Fibroblast of lung (primary cell): ENCODE results near the gene CEP41. TPM values are rescaled to one million over a fixed set of nuclear protein-coding genes. Genes with fewer than 3 reads are reported as not detected.
A peak's percentile ranks its signal among the peaks of the same experiment; 100 is the strongest.

ENCODE experiments used
- DNase-seq, 2 donors: peaks; one replicate each; pipeline versions ENCODE4 v3.0.0 to v3.0.0-alpha.2; 2010; ENCODE audit warnings: low read depth in 2 of 2
- H2AFZ ChIP-seq: 2 replicates; pipeline ENCODE4 v1.5.1; 2012; ENCODE audit warnings: low read length, control low read depth, inconsistent platforms
- H3K27ac ChIP-seq: 2 replicates; pipeline ENCODE4 v1.5.1; 2011; ENCODE audit warnings: low read length, control low read depth; ENCODE audit not compliant: insufficient read depth
- H3K27me3 ChIP-seq: 2 replicates; pipeline ENCODE4 v1.5.1; 2011; ENCODE audit warnings: mild to moderate bottlenecking, low read length; ENCODE audit not compliant: control insufficient read depth, insufficient read depth
- H3K36me3 ChIP-seq: 2 replicates; pipeline ENCODE4 v1.5.1; 2011; ENCODE audit warnings: low read length; ENCODE audit not compliant: control insufficient read depth, insufficient read depth
- H3K4me1 ChIP-seq: 2 replicates; pipeline ENCODE4 v1.5.1; 2011; ENCODE audit warnings: low read length; ENCODE audit not compliant: control insufficient read depth, insufficient read depth; ENCODE audit errors: extremely low read depth
- H3K4me2 ChIP-seq: 2 replicates; pipeline ENCODE4 v1.5.1; 2011; ENCODE audit warnings: low read length, control low read depth; ENCODE audit not compliant: insufficient read depth; ENCODE audit errors: extremely low read depth
- H3K4me3 ChIP-seq, 4 experiments: fragments of 200-600 bp in 1 of 4; sonication (generic) in 1 of 4; replicated peaks in 1 of 4; 2 replicates each; pipeline ENCODE4 v1.5.1; 2011 to 2016; ENCODE audit warnings: low read length in 4 of 4, low read depth in 3 of 4, mild to moderate bottlenecking in 3 of 4, control low read depth in 2 of 4, inconsistent platforms in 1 of 4, mixed read lengths in 1 of 4; ENCODE audit not compliant: insufficient read depth in 1 of 4; ENCODE audit errors: control extremely low read depth in 1 of 4
- H3K79me2 ChIP-seq: 2 replicates; pipeline ENCODE4 v1.5.1; 2012; ENCODE audit warnings: mild to moderate bottlenecking, low read length, inconsistent platforms; ENCODE audit not compliant: control insufficient read depth, insufficient read depth
- H3K9ac ChIP-seq: 2 replicates; pipeline ENCODE4 v1.5.1; 2011; ENCODE audit warnings: mild to moderate bottlenecking, low read length, control low read depth; ENCODE audit not compliant: insufficient read depth
- H3K9me3 ChIP-seq: 2 replicates; pipeline ENCODE4 v1.5.1; 2012; ENCODE audit warnings: low read depth, low read length; ENCODE audit not compliant: control insufficient read depth, insufficient read depth
- H4K20me1 ChIP-seq: 2 replicates; pipeline ENCODE4 v1.5.1; 2011; ENCODE audit warnings: low read length; ENCODE audit not compliant: control insufficient read depth, insufficient read depth; ENCODE audit errors: extremely low read depth
- CTCF ChIP-seq, 2 donors: IDR thresholded peaks in 1 of 2; conservative IDR thresholded peaks in 1 of 2; 1 replicate in 1 of 2; 2 replicates in 1 of 2; pipeline ENCODE4 v1.5.1; 2011 to 2012; ENCODE audit warnings: low read length in 2 of 2, control low read depth in 1 of 2, inconsistent platforms in 1 of 2, low read depth in 1 of 2, mild to moderate bottlenecking in 1 of 2
- EZH2 ChIP-seq: IDR thresholded peaks from 2 replicates; pipeline ENCODE4 v1.5.1; 2012; ENCODE audit warnings: low read length, control low read depth, mild to moderate bottlenecking; ENCODE audit errors: missing control alignments
- polyA plus RNA-seq, 2 donors: library from polyadenylated mRNA; depleted of rRNA in 1 of 2; stranded (reverse) in 1 of 2; unstranded in 1 of 2; fragments of >200 nt; gene quantifications; 2 replicates each; pipeline ENCODE4 v1.2.1, GENCODE V29; 2011 to 2012; ENCODE audit warnings: missing spikeins in 1 of 2
- total RNA-seq: library from RNA; depleted of rRNA; stranded (reverse); fragments of >200 nt; gene quantifications from 2 replicates; pipeline ENCODE4 v1.2.1, GENCODE V29; 2014

The CEP41 gene
- total and polyA plus RNA-seq, 2 donors (not counting 1 experiment from before 2014, with no cell fraction given) = 8.3 to 24.5 TPM

- H4K20me1 ChIP-seq = no peaks in the 10 kb centered on the region
- no peak for TF ChIP-seq EZH2
- no peak for TF ChIP-seq CTCF (conservative IDR thresholded peaks at IDR 0.05 in 1 of 2, IDR thresholded peaks at IDR 0.05 in 1 of 2; ENCODE audit: low read depth in 1 of 2, low read length in 2 of 2)
- H2AFZ ChIP-seq = no peak overlapping the region
- no peaks in the 10 kb centered on the region for H3K79me2 ChIP-seq
- no peak overlapping the region for H3K4me3 ChIP-seq
- DNase-seq = peak; percentile 24 to 76
- no peaks in the 10 kb centered on the region for H3K4me1 ChIP-seq
- H3K9ac ChIP-seq = no peak overlapping the region
- H3K9me3 ChIP-seq = no peaks in the 10 kb centered on the region
- no peaks in the 10 kb centered on the region for H3K27me3 ChIP-seq
- no peaks in the 10 kb centered on the region for H3K36me3 ChIP-seq
- no peak overlapping the region for H3K27ac ChIP-seq
- no peak overlapping the region for H3K4me2 ChIP-seq
Observed at GRCh38 chr7:130481898-130482297, 41.1 kb upstream of the CEP41 start.

- Histone ChIP-seq H4K20me1 (no peaks in the 10 kb centered on the region), H3K27me3 (no peaks in the 10 kb centered on the region), H3K79me2 (no peaks in the 10 kb centered on the region), H3K4me3 (no peak overlapping the region), H3K9ac (no peak overlapping the region), H3K4me2 (no peak overlapping the region), H3K27ac (no peak overlapping the region), H3K36me3 (no peaks in the 10 kb centered on the region), H2AFZ (no peak overlapping the region), H3K4me1 (no peaks in the 10 kb centered on the region), H3K9me3 (no peaks in the 10 kb centered on the region)
- no peak for DNase-seq
- no peak for TF ChIP-seq CTCF (conservative IDR thresholded peaks at IDR 0.05 in 1 of 2, IDR thresholded peaks at IDR 0.05 in 1 of 2; ENCODE audit: low read depth in 1 of 2, low read length in 2 of 2)
- TF ChIP-seq EZH2 = no peak
Observed at GRCh38 chr7:130479716-130480400, 39.0 kb upstream of the CEP41 start.

GRCh38 chr7:130478991-130479390 is 38.2 kb upstream of the CEP41 start:
- no peak overlapping the region for H3K4me2 ChIP-seq
- no peak overlapping the region for H3K27ac ChIP-seq
- H2AFZ ChIP-seq = no peak overlapping the region
- TF ChIP-seq EZH2 (no peak), CTCF (conservative IDR thresholded peaks at IDR 0.05 in 1 of 2, IDR thresholded peaks at IDR 0.05 in 1 of 2; ENCODE audit: low read depth in 1 of 2, low read length in 2 of 2) (no peak)
- H4K20me1 ChIP-seq = no peaks in the 10 kb centered on the region
- no peaks in the 10 kb centered on the region for H3K27me3 ChIP-seq
- no peaks in the 10 kb centered on the region for H3K4me1 ChIP-seq
- no peaks in the 10 kb centered on the region for H3K36me3 ChIP-seq
- H3K9ac ChIP-seq = no peak overlapping the region
- H3K4me3 ChIP-seq = no peak overlapping the region
- no peaks in the 10 kb centered on the region for H3K9me3 ChIP-seq
- no peaks in the 10 kb centered on the region for H3K79me2 ChIP-seq
- peak in 1 of 2 donors; percentile 6 for DNase-seq
